NCI-H345 (cell line): ENCODE measurements around the gene TOP1.
"Not testable (repeated sequence)": the region's sequence is repeated elsewhere in the genome, so short reads cannot be mapped to it uniquely, and the experiment has no call there.

Experiments used
- DNase-seq: peaks from one replicate; lab custom pipeline; 2025; lab: John Stamatoyannopoulos, UW

Gene TOP1

DNA sequence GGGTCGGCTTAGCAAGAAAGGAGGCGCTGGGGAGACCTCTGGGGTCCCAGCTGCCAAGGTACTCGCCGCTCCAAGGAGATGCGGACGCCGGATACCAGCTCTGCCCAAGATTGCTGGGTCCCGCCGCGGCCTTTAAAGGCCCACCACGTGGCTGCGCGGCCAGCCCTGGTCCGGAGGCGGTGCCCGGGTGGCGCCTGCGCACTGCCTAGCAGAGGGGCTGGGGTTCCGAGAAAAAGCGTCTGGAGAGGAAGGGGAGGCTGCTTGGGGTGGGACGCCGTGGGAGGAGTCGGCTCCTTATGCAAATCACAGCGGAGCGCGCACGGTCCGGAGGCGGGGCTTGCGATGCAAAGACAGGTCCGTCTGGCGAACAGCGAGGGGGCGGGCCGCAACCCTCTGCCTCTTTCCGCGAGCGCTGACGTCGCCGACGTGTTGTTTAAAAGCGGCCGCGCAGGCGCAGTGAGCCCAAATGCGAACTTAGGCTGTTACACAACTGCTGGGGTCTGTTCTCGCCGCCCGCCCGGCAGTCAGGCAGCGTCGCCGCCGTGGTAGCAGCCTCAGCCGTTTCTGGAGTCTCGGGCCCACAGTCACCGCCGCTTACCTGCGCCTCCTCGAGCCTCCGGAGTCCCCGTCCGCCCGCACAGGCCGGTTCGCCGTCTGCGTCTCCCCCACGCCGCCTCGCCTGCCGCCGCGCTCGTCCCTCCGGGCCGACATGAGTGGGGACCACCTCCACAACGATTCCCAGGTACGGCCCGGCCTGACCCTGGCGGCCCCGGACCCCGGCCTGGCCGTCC is at the start of gene TOP1:
TSS of gene TOP1 (plus strand) at position 464 of the 791 bp plus-strand sequence. CDS start at position 710, 246 bp downstream.
- peak; percentile 100 for DNase-seq

DNA sequence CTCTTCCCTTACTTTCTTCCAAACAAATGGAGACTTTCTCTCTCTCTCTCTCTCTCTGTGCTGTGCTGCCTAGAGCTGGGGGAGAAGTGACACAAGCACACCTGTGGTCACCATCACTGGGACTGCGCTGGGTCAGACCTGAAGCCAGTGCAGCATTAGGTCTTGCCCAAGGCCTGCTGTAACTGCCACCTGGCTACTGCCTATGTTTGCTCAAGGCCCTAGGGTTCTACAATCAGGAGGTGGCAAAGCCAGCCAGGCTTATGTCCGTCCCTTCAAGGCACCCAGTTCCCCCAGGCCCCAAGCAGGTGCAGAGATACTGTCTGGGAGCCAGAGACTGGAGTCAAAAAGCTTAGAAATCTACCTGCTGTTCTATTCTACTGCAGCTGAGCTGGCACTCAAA is 49.4 kb upstream of the TOP1 start:
- no peak for DNase-seq

DNA sequence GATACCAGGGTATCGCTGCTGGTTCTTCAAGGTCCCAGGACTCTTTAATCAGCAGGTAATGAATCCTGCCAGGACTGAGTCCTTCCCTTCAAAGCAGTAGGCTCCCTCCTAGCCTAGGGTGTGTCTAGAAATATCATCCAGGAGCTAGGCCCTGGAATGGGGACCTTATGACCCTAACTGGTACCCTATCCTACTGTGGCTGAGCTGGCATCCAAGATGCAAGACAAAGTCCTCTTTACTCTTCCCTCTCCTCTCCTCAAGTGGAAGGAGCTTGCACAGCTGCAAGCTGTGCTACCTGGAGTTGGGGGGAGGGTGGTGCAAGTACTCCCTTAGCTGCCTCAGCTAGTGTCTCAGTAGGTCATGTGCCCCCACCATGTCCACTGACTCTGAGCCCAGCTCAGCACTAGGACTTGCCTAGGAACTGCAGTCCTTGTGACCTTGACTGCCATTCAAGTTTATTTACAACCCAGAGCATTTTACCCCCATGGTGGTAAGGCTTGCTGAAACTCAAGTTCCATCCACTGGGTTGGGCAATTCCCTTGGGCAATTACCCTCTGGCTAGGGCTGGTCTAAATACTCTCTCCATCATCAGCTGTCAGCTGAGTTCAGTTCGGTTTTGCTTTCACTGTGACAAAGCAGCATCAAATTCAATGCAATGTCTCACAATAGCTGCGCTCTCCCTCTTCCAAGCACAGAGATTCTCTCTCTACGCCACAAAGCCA is 48.4 kb upstream of the TOP1 start:
- no peak for DNase-seq

DNA sequence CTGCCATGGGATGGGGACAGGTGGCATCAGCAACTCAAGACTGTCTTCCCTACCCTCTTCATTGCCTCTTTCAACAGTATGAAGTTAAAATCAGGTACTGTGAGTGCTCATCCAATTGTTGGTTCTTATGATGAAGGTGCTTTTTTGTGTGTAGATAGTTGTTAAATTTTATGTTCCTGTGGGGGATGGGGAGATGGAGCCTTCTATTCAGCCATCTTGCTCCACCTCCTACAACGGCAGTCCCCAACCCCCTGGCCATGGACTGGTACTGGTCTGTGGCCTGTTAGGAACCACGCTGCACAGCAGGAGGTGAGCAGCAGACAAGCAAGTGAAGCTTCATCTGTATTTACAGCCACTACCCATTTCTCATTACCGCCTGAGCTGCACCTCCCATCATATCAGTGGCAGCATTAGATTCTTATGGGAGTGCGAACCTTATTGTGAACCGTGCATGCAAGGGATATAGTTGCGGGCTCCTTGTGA is 47.8 kb upstream of the TOP1 start:
- no peak for DNase-seq

DNA sequence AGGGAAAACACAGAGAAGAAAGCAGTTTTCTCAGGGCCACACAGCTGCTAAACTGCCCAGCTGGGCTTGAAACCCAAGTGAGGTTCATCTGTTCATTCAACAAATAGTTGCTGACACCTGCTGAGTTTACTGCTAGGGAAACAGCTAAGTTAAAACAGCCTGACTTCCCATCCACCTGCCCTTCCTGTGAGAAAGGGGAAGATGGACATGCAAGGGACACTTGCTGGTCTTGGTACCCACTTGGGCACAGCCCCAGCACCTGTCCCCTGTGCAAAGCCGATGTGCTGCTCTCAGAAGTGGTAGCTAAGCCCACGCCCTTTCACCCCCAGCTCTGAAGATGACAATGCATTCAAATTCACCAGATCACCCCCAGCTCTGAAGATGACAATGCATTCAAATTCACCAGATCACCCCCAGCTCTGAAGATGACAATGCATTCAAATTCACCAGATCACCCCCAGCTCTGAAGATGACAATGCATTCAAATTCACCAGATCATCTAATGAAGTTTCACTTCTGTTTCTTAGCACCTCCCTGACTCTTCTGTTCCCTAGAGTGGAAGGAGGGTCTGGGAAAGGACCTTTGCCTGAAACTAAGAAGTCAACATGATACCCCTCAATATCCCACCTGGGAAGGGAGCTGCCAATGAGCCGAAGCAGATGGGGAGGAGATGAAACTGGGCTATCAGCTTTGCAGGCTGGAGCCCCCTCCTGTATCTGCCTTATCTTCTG is 46.0 kb upstream of the TOP1 start:
- DNase-seq: no peak

DNA sequence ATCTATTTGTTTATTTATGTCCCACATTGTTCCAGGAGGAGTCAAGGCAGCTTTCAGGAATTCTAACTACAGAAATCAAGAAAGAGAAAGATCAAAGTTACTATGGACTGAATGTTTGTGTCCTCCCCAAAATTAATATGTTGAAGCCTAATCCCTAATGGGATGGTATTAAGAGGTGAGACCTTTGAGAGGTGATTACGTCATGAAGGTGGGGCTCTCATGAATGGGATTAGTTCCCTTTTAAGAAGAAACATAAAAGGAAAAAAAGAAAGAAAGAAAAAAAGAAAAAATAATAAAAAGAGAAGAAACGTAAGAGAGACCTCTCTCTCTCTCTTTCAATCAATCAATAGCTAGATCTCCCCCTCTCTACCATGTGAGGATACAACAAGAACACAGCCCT is 44.7 kb upstream of the TOP1 start:
- DNase-seq: no peak

DNA sequence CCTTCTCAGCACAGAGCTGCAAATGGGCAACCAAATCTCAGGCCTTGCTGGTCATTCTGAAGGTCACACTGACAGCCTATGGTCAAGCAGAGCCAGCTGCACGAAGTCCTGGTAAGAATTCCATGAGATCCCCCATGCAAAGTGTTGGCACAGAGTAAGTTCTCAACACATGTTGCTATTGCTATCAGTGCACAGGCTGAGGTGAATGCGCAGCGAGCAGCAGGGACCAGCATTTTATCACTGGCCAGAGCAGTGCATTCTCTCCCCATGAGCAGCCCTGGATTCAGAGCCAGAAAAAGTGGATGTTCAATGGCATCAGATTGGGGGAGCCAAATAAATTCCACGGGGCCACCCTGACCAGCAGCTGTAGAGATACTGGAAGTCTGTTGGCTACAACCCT is 44.1 kb upstream of the TOP1 start:
- no peak for DNase-seq

DNA sequence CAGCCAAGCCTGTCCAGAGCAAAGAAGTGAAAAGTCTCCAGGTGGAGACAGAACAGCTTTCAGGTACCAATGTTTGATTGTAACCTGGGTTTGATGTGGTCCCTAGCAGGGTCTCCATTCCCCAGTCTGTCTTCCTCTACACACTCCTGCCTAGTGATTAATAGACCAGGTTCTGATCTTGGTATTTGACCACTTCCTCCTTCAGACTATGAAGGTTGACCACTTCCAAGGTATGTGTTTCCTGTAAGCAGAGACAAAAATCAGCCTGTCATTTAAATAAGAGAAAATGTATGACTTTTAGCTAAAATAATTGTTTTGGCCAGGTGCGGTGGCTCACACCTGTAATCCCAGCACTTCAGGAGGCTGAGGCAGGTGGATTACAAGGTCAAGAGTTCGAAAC is 41.8 kb upstream of the TOP1 start:
- no peak for DNase-seq

DNA sequence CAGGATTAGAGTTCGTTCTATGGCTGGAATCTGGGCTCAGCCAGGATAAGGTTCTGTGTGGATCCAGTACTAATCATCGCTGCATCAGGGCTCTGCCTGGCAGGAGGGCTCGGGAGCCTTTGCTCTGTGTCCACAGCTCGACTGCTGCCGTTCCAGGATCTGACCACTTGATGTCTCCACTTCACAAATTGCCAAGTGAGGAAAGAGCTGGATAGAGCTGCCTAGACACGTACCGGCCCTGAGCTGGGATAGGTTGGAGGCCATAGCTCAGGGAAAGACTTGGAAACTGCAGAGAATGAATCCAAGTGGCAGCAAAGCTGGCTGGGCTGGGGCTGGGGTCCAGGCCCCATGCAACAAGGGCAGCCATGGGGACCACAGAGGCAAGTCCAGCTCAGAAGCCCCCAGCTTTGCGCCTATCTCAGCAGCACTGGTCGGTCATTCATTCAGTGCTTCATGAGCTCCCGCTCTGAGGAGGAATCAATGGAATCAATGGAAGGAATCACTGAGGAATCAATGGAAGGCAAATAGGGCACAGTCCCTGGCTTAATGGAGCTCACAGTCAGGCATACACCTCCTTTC is 38.0 kb upstream of the TOP1 start:
- DNase-seq: peak; percentile 85

DNA sequence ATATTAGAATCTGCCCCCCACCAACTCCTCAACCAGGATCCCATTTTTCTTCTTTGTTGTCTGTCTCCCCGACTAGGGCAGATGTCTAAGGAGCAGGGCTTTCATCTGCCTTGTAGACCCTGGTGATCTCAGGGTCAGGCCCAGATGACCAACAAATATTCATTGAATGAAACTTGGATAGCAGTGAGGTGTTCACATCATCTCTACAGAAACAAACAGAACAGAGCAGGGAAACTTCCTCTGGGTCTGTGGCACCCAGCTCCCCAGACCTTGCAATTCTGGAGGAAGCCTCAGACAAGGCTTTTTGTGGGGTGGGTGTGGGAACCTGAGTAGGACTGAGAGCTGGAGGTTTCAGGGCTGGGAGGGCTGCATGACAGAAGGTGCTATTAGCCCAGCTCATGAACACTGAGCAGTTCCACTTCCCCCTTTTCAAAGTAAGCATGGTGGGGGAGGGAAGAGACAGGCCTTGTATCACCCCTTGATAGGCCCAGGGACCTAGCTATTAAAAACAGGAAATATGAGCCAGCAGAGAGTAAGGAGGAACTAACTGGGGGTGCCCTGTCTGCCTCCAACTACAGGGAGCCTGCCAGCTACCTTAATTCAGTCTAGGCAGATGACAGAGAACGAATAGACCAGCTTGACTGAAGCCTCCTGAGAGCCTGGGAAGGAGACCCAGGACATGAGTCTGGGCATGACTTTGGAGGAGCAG is 37.3 kb upstream of the TOP1 start:
- no peak for DNase-seq

DNA sequence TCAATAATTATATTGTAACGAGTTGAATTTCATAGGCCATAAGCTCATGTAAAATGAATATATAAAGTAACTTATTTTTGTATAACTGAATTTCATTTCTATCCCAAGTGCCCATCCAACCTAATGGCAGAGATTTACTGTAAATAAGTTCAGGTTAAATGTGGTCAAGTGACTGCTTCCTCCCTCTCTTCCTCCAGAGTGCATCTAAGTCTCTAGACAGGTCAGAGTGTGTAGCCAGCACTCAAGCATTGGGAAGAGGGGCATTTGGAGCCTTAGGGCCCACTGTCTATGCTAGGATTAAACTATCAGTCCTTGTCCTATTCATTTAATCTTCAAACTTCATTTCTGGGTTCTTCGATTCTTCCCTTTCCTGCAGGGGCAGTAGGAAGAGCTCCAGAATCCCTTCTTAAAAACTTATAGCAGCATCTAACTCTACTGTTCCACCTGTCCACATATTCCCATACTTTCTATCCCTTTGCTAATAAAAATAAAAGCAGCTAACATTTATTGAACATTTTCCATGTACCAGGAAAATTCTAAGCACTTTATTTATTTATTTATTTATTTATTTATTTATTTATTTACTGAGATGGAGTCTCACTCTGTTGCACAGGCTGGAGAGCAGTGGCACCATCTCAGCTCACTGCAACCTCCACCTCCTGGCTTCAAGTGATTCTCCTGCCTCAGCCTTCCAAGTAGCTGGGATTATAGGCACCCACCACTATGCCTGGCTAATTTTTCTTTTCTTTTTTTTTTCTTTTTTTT is 36.1 kb upstream of the TOP1 start:
- no peak for DNase-seq

DNA sequence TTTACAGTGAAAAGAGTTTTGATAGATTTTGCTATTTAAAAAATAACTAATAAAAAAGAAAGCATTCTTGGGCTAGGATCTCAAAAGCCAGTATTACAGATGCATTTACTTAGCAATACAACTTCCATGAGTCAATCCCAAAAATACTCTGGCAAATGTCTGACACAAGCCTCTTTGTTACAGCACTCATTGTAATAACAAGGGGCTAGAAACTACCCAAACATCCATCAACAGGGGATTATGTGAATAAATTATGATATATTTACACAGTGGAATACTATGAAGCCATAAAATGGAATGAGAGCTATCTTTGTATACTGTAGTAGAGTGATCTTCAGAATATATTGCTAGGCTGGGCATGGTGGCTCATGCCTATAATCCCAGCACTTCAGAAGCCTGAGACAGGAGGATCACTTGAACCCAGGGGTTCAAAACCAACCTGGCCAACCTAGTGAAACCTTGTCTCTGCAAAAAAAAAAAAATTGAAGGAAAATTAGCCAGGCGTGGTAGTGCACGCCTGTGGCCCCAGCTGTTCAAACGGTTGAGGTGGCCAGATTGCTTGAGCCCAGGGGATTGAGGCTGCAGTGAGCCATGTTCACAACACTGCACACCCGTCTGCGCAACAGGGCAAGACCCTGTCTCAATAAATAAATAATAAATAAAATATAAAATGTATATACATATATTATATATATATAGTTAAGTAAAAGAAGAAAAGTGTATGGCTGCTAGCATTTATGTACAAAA is 34.7 kb upstream of the TOP1 start:
- DNase-seq: no peak

DNA sequence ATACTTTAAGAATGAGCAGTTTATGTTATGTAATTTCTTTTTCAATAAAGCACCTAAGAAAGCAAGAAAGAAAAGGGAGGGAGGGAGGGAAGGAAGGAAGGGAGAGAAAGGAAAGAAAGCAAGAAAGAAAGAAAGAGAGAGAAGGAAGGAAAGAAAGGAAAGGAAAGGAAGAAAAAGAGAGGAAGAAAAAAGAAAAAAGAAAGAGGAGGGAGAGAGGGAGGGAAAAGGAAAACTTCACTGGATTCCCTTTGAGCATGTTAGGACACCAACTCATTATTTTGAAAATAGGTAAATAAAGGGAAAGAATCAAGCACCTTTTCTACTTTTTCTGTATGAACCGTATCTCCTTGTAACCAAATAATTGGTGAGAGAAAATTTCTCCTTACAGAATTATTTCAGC is 32.3 kb upstream of the TOP1 start:
- DNase-seq: no peak

DNA sequence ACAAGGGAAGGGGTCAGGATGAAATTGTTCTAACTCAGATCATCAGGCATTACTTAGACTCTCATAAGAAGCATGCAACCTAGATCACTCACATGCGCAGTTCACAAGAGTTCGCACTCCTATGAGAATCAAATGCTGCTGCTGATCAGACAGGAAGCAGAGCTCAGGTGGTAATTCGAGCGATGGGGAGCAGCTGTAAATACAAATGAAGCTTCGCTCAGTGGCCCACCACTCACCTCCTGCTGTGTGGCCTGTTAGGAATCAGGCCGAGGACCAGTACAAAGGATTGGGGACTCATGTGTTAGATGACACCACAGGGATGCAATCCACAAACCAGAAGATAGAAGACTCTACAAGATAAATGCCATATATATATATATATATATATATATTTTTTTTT is 31.5 kb upstream of the TOP1 start:
- no peak for DNase-seq

DNA sequence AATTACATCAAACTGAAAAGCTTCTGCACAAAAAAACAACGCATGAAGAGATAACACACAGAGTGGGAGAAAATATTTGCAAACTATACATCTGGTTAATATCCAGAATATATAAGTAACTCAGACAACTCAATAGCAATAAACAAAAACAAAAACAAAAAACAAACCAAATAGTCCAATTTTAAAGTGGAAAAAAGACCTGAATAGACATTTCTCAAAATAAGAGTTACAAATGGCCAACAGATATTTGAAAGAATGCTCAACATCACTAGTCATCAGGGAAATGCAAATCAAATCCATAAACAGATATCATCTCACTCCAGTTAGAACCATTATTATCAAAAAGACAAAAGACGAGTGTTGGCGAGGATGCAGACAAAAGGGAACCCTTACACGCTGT is 28.8 kb upstream of the TOP1 start:
- DNase-seq: no peak

DNA sequence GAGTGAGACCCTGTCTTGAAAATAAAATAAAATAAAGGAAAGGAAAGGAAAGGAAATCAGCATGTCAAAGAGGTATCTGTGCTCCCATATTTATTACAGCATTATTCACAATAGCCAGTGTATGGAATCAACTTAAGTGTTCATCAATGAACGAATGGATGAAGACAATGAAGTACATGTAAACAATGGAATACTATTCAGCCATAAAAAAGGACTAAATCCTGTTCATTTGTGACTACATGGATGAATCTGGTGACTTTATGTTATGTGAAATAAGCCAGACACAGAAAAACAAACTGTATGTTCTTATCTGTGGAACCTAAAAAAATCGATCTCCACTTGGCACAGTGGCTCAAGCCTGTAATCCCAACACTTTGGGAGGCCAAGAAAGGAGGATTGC is 28.0 kb upstream of the TOP1 start:
- DNase-seq: no peak

DNA sequence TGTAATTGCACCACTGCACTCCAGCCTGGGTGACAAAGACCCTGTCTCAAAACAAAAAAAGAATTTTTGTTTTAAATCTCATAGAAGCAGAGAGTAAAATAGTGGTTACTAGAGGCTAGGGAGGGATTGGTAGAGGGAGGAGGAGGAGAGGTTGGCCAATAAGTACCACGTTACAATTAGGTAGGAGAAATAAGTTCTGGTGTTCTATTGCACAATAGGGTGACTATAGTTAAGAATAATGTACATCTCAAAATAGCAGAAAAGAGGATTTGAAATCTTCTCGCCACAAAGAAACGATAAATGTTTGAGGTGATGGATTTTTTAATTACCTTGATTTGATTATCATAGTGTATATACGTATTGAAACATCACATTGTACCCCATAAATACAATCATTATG is 27.1 kb upstream of the TOP1 start:
- no peak for DNase-seq

DNA sequence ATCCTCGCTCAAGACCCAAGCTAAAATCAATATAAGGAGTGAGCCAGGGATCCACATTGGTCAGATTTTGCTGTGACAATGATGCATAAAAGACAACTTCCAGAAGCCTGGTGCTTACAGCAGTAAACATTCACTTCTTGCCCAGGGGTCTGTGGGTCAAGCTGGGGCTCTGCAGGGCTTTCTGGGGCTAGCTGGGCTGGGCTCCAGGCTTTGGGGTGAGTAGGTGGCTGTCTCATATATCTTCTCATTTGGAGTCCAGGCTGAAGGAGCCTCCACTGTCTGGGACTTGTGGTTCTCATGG is 25.8 kb upstream of the TOP1 start:
- no peak for DNase-seq

DNA sequence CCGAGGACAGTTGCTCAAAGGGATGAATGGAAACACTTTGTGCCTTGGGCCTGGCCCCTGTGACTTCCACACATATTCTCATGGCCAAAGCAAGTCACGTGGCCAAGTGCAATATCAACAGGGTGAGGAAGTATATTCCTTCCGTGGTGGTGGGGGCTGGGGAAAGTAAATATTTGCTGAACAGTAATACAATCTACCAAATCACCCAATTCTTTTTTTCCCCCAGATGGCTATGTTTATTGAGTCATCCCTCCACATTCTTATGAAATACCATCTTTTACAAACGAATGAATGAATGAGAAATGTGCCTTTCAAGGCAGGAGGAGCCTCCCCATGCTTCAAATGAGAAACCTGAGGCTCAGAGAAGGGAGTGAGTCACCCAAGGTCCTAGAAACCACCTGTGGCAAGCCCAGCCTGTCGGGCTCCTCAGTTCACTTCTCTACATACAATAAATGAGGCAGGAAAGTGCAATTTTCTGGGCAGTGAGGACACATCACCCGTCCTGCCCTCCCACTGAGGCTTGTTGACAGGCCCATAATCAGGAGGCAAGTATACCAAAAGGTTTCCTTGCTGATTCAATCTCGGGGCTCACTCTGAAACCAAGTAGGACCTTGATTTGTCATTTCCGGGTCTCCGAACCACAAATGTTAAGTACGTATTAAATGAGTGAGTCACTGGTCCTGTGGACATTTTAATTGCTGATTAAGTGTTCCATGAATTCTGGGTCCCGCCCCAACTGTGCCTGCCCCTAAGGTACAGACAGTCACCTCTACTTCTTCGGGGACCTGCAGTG is 25.3 kb upstream of the TOP1 start:
- peak; percentile 80 for DNase-seq

DNA sequence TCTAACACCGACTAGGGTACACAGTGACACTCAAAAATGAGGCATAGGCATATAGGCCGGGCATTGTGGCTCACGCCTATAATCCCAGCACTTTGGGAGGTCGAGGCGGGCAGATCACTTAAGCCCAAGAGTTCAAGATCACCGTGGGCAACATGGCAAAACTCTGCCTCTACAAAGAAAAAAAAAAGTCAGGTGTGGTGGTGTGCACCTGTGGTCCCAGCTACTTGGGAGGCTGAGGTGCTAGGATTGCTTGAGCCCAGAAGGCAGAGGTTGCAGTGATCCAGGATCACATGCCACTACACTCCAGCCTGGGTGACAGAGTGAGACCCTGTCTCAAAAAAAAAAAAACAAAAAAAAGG is 24.7 kb upstream of the TOP1 start:
- DNase-seq: not testable (repeated sequence)
